Mammary epithelial cell (primary cell): ENCODE measurements around the gene PSPH.

Experiments
- EZH2 ChIP-seq: IDR thresholded peaks from 2 replicates; pipeline ENCODE4 v1.6.1; 2012; ENCODE audit warnings: low read length, inconsistent platforms, borderline replicate concordance
- TF ChIP-seq, protein P1 (sequence below), 2 donors: IDR thresholded peaks in 1 of 2; conservative IDR thresholded peaks in 1 of 2; 2 replicates each; pipeline ENCODE4 v1.5.1; 2011 to 2012; ENCODE audit warnings: inconsistent platforms in 2 of 2, low read length in 2 of 2, mild to moderate bottlenecking in 2 of 2, control low read depth in 1 of 2, low read depth in 1 of 2; ENCODE audit not compliant: insufficient read depth in 1 of 2; ENCODE audit errors: extremely low read depth in 1 of 2

GRCh38 chr7:56086761-56087160 is 35.5 kb upstream of the PSPH start:
- TF ChIP-seq, protein P1, sequence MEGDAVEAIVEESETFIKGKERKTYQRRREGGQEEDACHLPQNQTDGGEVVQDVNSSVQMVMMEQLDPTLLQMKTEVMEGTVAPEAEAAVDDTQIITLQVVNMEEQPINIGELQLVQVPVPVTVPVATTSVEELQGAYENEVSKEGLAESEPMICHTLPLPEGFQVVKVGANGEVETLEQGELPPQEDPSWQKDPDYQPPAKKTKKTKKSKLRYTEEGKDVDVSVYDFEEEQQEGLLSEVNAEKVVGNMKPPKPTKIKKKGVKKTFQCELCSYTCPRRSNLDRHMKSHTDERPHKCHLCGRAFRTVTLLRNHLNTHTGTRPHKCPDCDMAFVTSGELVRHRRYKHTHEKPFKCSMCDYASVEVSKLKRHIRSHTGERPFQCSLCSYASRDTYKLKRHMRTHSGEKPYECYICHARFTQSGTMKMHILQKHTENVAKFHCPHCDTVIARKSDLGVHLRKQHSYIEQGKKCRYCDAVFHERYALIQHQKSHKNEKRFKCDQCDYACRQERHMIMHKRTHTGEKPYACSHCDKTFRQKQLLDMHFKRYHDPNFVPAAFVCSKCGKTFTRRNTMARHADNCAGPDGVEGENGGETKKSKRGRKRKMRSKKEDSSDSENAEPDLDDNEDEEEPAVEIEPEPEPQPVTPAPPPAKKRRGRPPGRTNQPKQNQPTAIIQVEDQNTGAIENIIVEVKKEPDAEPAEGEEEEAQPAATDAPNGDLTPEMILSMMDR (conservative IDR thresholded peaks at IDR 0.05 in 1 of 2, IDR thresholded peaks at IDR 0.05 in 1 of 2; ENCODE audit: extremely low read depth in 1 of 2, insufficient read depth in 1 of 2, low read depth in 1 of 2, low read length in 2 of 2) = no peak
- TF ChIP-seq EZH2 = no peak
